GM12878 (cell line): ENCODE data around the gene LDLRAD4. TPM values are rescaled to one million over a fixed set of nuclear protein-coding genes. Genes with fewer than 3 reads are reported as not detected.

ENCODE experiments used
- CEBPB ChIP-seq, 2 experiments: fragments of 150-350 bp in 1 of 2; IDR thresholded peaks; 2 replicates each; pipeline ENCODE4 v1.6.1; 2012 to 2014; ENCODE audit warnings: low read depth in 2 of 2, low read length in 2 of 2, borderline replicate concordance in 1 of 2, inconsistent platforms in 1 of 2
- CHD4 ChIP-seq: fragments of 200-600 bp; sonication (generic); IDR thresholded peaks from 2 replicates; pipeline ENCODE4 v1.6.1; 2016; ENCODE audit warnings: mild to moderate bottlenecking
- EP300 ChIP-seq, 2 experiments: fragments of 150-350 bp in 1 of 2; IDR thresholded peaks; 2 replicates each; pipeline ENCODE4 v1.6.1; 2011 to 2012; ENCODE audit warnings: low read depth in 2 of 2, low read length in 2 of 2, borderline replicate concordance in 1 of 2, improper control_type of control experiment in 1 of 2, inconsistent platforms in 1 of 2; ENCODE audit not compliant: control insufficient read depth in 1 of 2
- ETV6 ChIP-seq, 2 experiments: fragments of 450-650 bp in 1 of 2; IDR thresholded peaks in 1 of 2; conservative IDR thresholded peaks in 1 of 2; 2 replicates each; pipeline ENCODE4 v1.6.1; 2014; ENCODE audit warnings: antibody characterized with exemption in 1 of 2, borderline replicate concordance in 1 of 2, low read depth in 1 of 2, mild to moderate bottlenecking in 1 of 2, moderate library complexity in 1 of 2
- FOXM1 ChIP-seq: IDR thresholded peaks from 2 replicates; pipeline ENCODE4 v1.6.1; 2012; ENCODE audit warnings: low read depth, mild to moderate bottlenecking, inconsistent platforms, low read length, moderate library complexity
- HDAC6 ChIP-seq: fragments of 200-600 bp; sonication (generic); IDR thresholded peaks from one replicate; pipeline ENCODE4 v1.8.0; 2017; ENCODE audit warnings: antibody characterized with exemption; ENCODE audit not compliant: unreplicated experiment
- IKZF2 ChIP-seq, 2 experiments: fragments of 450-650 bp; IDR thresholded peaks; 2 replicates each; pipeline ENCODE4 v1.6.1; 2017; ENCODE audit warnings: mild to moderate bottlenecking in 2 of 2, moderate library complexity in 2 of 2
- IRF4 ChIP-seq: IDR thresholded peaks from 2 replicates; pipeline ENCODE4 v1.6.1; 2011; ENCODE audit warnings: low read depth, low read length
- NFXL1 ChIP-seq: fragments of 450-650 bp; IDR thresholded peaks from 2 replicates; pipeline ENCODE4 v1.6.1; 2017; ENCODE audit warnings: antibody characterized with exemption, mild to moderate bottlenecking, borderline replicate concordance
- PAX8 ChIP-seq: fragments of 450-650 bp; IDR thresholded peaks from 2 replicates; pipeline ENCODE4 v1.6.1; 2017; ENCODE audit warnings: mild to moderate bottlenecking, moderate library complexity
- RB1 ChIP-seq: fragments of 450-650 bp; formaldehyde crosslinking; IDR thresholded peaks from 2 replicates; pipeline ENCODE4 v1.6.1; 2017; ENCODE audit warnings: mild to moderate bottlenecking, borderline replicate concordance
- SMAD1 ChIP-seq: fragments of 450-650 bp; IDR thresholded peaks from 2 replicates; pipeline ENCODE4 v1.6.1; 2018; ENCODE audit warnings: mild to moderate bottlenecking, low read depth; ENCODE audit not compliant: partially characterized antibody
- SRF ChIP-seq, 2 experiments: IDR thresholded peaks; 2 replicates each; pipeline ENCODE4 v1.6.1; 2011; ENCODE audit warnings: low read depth in 2 of 2, low read length in 2 of 2, mild to moderate bottlenecking in 1 of 2, moderate library complexity in 1 of 2
- TCF12 ChIP-seq: IDR thresholded peaks from 2 replicates; pipeline ENCODE4 v1.6.1; 2011; ENCODE audit warnings: low read depth, mild to moderate bottlenecking, low read length
- TCF3 ChIP-seq: IDR thresholded peaks from 2 replicates; pipeline ENCODE4 v1.6.1; 2012; ENCODE audit warnings: low read depth, mild to moderate bottlenecking, low read length, borderline replicate concordance; ENCODE audit not compliant: insufficient read depth
- ZNF207 ChIP-seq: fragments of 450-650 bp; IDR thresholded peaks from 2 replicates; pipeline ENCODE4 v1.6.1; 2014; ENCODE audit warnings: antibody characterized with exemption, mild to moderate bottlenecking, borderline replicate concordance
- ZNF384 ChIP-seq: IDR thresholded peaks from 2 replicates; pipeline ENCODE4 v1.6.1; 2012; ENCODE audit warnings: low read depth, mild to moderate bottlenecking, low read length, improper control_type of control experiment, borderline replicate concordance
- polyA plus RNA-seq, 11 experiments: library from polyadenylated mRNA; depleted of rRNA in 4 of 11; unstranded in 6 of 11; stranded (reverse) in 5 of 11; fragments of >200 nt; fragmentation: Nextera tagmentation in 4 of 11; fragmentation: Illumina TruSeq in 1 of 11; extraction: Ambion mirVana in 4 of 11; extraction: Trizol in 1 of 11; gene quantifications; 1 replicate in 1 of 11; 2 replicates in 10 of 11; pipeline versions ENCODE4 v1.2.1 to v1.2.3, GENCODE V29; 2011 to 2016; ENCODE audit warnings: inconsistent platforms in 2 of 11, missing spikeins in 2 of 11, low read depth in 1 of 11
- total RNA-seq, 4 experiments: library from RNA; depleted of rRNA in 3 of 4; stranded (reverse); fragments of >200 nt in 3 of 4; fragmentation: Illumina TruSeq in 1 of 4; extraction: Trizol in 1 of 4; gene quantifications; 2 replicates each; pipeline versions ENCODE4 v1.2.1 to v1.2.3, GENCODE V29; 2013 to 2021
- TF ChIP-seq, protein P1 (sequence below): fragments of 150-350 bp; IDR thresholded peaks from 2 replicates; pipeline ENCODE4 v1.6.1; 2014; ENCODE audit warnings: mild to moderate bottlenecking, low read depth, low read length
- TF ChIP-seq, protein P2 (sequence below): fragments of 450-650 bp; IDR thresholded peaks from 2 replicates; pipeline ENCODE4 v1.6.1; 2016; ENCODE audit warnings: mild to moderate bottlenecking

Gene LDLRAD4
- total and polyA plus RNA-seq, 10 of the 15 experiments (the other 5 are each of a cell fraction or from before 2014, with no cell fraction given): 2.7 to 16.8 (median 11.2) TPM

DNA sequence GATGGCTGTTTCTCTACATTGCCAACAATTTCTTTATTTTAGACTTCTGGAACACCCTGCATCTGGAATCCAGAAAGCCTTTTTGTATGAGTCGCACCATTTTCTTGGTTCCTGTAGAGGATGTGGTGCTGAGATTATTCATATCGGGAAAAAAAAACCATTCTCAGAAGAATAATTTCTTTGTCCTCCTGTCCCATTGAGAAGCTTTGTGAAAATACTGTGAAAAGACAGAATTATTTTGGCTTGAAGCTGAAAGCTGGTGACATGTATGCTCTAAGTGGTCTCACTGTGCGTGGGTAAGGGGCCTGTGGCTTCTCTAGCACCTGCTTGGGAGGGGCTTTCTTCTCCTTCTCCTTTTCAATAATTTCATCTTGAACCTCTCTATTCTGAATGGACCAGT, 369.4 kb downstream of the LDLRAD4 start (continued):
- peak; percentile 51 to 57; a peak in 3 of 4 replicates for TF ChIP-seq EP300 (IDR thresholded peaks at IDR 0.05; ENCODE audit: borderline replicate concordance in 1 of 2, control insufficient read depth in 1 of 2, low read depth in 2 of 2, low read length in 2 of 2)
- TF ChIP-seq CHD4: no peak
- TF ChIP-seq ETV6 (conservative IDR thresholded peaks at IDR 0.05 in 1 of 2, IDR thresholded peaks at IDR 0.05 in 1 of 2; ENCODE audit: borderline replicate concordance in 1 of 2, low read depth in 1 of 2): peak in 1 of 2 experiments; percentile 38; a peak in 1 of 4 replicates
- TF ChIP-seq ZNF207: no peak
- TF ChIP-seq TCF12: peak; percentile 65; the same call in 1 of the 2 replicates
- TF ChIP-seq, protein P1, sequence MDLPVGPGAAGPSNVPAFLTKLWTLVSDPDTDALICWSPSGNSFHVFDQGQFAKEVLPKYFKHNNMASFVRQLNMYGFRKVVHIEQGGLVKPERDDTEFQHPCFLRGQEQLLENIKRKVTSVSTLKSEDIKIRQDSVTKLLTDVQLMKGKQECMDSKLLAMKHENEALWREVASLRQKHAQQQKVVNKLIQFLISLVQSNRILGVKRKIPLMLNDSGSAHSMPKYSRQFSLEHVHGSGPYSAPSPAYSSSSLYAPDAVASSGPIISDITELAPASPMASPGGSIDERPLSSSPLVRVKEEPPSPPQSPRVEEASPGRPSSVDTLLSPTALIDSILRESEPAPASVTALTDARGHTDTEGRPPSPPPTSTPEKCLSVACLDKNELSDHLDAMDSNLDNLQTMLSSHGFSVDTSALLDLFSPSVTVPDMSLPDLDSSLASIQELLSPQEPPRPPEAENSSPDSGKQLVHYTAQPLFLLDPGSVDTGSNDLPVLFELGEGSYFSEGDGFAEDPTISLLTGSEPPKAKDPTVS: no peak
- TF ChIP-seq SMAD1: peak; percentile 27
- no peak for TF ChIP-seq TCF3
- TF ChIP-seq IKZF2 (IDR thresholded peaks at IDR 0.05): peak in 1 of 2 experiments; percentile 30; a peak in 1 of 4 replicates
- no peak for TF ChIP-seq HDAC6
- 0 out of 2 replicates have a peak, but pooled peaks have one; percentile 32 for TF ChIP-seq ZNF384
- TF ChIP-seq SRF (IDR thresholded peaks at IDR 0.05; ENCODE audit: low read depth in 2 of 2, low read length in 2 of 2): no peak
- no peak for TF ChIP-seq NFXL1
- no peak for TF ChIP-seq CEBPB (IDR thresholded peaks at IDR 0.05; ENCODE audit: borderline replicate concordance in 1 of 2, low read depth in 2 of 2, low read length in 2 of 2)
- peak; percentile 42; the same call in 1 of the 2 replicates for TF ChIP-seq FOXM1
- TF ChIP-seq RB1: no peak
- TF ChIP-seq, protein P2, sequence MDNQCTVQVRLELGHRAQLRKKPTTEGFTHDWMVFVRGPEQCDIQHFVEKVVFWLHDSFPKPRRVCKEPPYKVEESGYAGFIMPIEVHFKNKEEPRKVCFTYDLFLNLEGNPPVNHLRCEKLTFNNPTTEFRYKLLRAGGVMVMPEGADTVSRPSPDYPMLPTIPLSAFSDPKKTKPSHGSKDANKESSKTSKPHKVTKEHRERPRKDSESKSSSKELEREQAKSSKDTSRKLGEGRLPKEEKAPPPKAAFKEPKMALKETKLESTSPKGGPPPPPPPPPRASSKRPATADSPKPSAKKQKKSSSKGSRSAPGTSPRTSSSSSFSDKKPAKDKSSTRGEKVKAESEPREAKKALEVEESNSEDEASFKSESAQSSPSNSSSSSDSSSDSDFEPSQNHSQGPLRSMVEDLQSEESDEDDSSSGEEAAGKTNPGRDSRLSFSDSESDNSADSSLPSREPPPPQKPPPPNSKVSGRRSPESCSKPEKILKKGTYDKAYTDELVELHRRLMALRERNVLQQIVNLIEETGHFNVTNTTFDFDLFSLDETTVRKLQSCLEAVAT: no peak
- 0 out of 2 replicates have a peak, but pooled peaks have one; percentile 65 for TF ChIP-seq IRF4
- no peak for TF ChIP-seq PAX8
